GM18861 (cell line): ENCODE results near the gene FAM3A.

Experiments
- ATAC-seq: cut with Tn5 transposase; IDR thresholded peaks from one replicate; pipeline ENCODE4 v1.9.1; 2021; ENCODE audit not compliant: unreplicated experiment

Gene FAM3A

DNA sequence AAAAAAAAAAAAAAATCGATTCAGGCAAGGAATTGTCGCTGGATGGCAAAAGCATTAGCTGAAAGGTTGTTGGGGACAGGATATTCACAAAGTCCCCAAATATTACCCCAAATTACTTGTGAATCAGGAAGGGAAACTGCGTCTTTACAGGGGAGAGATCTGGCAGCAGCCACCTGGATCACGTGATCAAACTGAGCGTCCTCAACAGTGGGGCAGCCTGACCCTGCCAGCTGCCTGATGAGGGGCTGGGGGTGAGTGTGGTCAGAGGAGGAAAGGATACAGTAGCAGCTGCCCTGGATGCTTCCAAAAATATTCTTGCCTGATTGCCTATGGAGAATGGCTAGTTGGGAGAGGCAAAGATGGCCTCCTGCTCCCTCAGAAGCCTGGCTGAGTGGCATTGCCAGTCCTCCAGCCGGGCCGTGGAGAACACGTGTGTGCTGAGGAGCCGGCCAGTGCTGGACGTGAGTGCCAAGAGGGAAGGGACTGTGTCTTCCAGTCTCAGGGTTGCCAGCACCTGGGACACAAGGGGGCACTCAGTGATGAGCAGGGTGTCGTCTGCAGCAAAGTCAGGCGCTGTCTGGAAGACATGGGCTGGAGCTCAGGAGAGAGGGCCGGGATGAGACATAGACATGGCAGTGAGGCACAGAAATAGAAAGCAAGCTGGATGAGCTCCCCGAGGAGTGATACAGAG lies 34.0 kb downstream of the FAM3A start:
- ATAC-seq = no peak

DNA sequence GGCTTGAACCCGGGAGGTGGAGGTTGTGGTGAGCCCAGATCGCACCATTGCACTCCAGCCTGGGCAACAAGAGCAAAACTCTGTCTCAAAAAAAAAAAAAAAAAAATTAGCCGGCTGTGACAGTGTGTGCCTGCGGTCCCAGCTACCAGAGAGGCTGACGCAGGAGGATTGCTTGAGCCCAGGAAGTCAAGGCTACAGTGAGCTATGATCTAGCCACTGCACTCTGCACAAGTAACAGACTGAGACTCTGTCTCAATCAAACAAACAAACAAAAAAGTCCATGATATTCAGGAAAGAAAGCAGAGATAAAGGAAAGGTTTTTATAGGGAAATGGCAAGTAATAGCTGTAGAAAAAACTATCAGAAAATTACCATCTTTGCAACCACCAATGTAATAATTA lies 34.8 kb downstream of the FAM3A start:
- ATAC-seq = no peak

DNA sequence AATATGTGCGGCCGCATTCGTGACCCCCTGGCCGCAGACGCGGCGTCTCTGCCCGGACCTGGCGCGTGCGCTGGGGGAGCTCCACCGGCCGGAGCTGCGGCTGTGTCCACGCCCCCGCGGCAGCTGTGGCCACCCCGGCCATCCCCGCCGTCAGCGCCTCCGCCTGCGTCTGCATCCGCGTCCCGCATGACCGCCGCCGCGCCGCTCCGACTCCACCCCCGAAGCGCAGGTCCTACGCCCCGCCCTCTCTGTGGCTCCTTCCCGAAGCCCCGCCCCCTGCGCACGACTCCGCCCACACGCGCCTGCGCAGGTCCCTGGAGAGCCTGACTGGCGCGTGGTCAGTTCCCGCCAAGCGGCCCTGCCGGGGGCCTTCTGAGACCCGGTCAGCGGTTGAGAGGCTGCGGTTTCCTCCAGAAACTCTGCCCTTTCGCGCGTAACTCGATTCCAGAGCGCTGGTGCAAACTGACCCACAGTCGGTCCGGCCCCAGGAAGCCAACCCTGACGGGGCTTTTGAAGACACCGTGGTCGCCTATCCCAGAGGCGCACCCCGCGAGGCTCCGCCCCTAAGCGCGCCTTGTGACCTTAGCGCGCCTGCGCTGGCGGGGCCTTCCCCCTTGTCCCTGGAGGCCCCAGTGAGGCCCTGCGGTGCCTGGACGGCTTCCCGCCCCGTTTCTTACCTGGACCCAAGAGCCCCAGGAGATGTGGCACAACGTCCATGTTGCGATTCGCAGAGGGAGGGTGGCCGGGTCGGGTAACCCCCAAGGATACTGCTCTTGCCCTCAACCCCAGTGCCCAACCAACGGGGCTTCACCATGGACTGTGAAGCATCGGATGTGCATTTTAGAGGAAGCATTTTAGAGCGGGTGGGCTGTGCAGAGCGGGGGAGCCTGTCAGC lies 37.1 kb downstream of the FAM3A start, which contains the start of gene LAGE3:
TSS of gene LAGE3 (minus strand) at position 554 of the 895 bp plus-strand sequence. CDS start at position 188, 366 bp downstream.
- ATAC-seq = peak; percentile 82

DNA sequence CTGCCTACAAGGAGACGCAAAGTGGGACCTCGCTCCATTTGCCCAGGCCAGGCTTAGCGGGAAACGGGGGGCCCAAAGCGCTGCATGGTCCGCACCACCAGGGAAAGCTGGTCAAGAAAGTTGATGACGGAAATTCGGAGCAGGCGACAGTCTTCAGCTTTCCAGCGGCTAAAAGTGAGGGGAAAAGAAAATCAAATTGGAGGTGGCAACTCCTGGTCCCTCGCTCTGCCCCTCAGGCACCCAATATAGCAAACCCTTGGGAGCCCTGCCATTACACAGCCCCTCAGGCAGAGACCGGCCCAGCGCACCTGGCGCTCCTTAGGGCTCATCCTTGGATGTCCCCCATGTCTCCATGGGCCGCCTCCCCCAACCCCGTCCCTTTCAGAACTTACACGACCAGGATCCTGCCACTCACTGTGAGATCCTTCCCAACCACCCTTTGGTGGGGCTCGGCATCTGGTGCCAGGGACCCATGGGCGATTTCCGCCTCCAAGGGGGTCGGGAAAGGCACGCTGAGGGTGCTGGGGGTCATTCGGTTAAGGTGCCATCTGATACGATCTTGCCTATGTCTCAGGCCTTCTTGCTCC lies 38.0 kb downstream of the FAM3A start:
- ATAC-seq = no peak

DNA sequence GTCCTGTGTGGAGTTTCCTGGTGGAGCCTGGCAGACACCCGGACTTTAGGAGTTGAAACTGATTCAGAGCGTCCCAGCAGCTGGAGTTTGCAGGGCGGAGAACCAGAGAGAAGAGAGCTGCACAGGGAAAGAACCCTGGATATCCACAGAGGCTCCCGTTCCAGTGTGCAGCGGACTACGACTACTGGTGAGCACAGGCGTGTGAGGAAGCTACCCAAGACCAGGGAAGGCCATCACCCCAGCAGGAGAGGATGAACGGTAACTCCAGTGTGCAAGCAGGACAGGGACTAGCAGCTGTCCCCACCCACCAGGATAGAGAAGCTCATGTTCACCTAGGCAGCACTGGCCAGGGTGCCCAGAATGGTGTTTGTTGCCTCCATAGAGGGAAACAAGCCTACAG lies 39.2 kb downstream of the FAM3A start:
- ATAC-seq = no peak

DNA sequence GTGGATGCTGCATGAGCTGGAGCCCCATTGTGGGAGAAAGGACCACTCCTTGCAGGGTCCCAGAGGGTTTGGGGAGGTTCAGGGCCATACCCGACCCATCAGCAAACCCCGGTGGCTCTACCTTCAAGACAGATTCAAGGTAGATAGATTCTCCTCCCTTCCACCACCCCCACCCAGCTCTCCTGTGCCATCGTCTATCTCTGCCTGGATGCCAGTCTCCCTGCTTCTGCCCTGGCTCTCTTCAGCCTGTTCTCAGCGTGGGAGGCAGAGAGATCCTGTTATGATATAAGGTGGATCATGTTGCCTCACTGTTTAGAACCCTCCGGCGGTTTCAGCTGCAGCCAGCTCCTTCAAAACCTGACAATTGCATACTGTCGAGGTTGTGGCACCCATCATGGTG lies 42.3 kb downstream of the FAM3A start:
- no peak for ATAC-seq

DNA sequence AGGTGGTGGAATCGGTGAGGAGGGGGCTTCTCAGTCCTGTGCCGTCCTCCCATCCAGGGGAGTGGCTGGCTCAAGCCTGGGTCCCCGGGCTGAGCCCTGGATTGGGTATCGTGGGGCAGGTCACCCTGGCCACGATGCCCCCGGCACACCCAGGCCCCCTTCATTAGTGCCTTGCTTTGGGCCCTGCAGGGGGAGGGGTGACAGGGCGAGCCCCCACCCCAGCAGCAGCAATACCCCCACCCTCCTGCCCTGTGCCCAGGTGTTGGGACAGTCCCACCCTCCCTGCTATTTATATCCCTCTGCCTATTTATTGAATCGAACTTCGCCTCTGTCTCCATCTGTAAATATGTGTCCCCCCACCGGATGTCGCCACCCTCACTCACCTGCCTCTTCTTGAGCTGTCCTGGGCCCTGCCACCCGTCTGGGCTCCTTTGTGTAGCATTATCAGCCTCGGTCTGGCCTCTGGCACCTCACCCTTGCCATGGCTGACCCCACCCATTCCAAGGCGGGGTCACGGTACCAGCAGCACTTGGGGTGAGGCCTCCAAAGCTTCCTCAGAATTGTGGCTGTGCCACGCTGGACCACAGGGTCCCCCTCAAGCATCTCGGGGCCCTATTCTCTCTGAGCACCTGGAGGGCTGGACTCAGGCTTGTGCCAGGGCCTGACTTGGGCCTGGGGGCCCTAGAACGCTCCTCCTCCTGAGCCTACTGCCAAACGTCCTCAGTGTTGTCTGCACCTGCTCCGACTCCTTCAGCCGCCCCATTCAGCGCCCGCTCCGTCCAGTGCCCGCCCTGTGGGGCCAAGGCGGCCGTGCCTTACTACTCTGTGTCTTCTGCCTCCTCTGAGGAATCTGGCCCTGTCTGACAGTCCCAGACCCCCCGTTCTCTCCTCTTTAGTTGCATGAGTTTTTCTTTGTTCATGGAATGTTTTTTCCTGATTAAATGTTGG lies 43.1 kb downstream of the FAM3A start:
- ATAC-seq = no peak

DNA sequence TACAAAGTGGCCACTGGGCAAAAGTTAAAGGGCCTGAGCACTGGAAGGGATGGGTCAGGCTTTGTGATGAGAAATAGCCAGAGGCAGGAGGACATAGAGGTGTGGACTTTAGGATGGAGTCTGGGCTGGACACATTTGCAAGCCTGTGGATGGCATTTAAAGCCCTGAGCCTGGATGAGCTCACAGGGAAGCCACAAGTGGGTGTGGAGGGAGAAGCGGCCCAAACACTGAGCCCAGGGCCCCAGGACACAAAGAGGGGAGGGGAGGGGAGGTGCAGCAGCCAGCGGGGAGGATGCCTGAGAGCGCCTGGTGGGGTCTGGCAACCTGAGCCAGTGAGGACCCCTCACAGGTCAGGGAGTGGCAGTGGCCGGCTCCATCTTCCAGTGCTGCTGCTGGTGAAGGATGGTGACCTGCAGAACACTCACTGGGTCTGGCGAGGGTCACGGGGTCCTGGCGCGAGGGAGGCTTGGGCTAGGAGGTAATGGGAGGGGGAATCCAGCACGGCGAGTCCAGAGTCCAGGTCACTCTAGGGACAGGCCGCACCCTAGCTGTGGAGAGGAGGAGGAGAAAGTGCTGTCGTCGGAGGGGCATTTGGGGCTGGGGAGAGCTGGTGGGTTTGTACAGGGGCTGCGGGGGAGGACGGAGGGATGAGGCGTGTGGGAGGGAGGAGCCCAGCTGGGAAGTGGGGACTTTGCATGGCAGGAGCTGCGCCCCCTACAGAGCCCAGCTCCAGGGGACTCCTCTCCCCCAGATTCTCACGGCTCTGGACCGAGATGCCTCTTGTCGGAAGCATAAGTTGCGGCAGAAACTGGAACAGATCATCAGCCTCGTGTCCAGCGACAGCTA lies 44.0 kb downstream of the FAM3A start:
- ATAC-seq = no peak

DNA sequence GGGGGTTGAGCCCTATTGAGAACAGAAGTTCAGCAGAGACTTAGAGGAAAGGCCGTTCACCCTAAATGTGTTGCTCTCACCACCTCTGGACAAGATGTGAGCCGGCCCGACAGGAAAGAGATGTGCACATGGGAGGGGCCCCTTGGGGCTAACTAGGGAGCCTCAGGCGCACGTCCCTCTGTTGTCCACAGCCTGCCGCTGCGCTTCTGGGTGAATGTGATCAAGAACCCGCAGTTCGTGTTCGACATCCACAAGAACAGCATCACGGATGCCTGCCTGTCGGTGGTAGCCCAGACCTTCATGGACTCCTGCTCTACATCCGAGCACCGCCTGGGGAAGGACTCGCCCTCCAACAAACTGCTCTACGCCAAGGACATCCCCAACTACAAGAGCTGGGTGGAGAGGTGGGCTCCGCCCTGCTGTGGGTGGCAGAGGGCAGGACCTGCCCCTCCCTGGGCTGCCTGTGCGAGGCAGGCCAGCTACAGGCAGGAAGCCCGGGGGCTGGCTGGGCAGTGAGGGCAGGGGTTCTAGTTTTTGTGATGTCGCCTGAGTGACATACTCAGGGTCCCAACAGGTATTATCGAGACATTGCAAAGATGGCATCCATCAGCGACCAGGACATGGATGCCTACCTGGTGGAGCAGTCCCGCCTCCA lies 45.0 kb downstream of the FAM3A start:
- no peak for ATAC-seq

DNA sequence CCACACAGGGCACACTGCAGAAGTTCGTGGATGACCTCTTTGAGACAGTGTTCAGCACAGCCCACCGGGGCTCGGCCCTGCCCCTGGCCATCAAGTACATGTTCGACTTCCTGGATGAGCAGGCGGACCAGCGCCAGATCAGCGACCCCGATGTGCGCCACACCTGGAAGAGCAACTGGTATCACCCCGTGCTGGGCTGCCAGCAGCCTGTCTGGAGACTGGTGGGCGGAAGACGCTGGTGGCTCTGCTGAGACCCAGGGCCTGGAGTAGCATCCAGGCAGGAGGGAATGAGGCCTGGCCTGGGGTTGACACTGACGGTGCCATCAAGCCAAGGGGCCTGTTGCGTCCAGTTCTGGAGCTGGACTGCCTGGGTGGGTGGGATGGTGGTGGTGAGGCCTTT lies 45.6 kb downstream of the FAM3A start:
- no peak for ATAC-seq

DNA sequence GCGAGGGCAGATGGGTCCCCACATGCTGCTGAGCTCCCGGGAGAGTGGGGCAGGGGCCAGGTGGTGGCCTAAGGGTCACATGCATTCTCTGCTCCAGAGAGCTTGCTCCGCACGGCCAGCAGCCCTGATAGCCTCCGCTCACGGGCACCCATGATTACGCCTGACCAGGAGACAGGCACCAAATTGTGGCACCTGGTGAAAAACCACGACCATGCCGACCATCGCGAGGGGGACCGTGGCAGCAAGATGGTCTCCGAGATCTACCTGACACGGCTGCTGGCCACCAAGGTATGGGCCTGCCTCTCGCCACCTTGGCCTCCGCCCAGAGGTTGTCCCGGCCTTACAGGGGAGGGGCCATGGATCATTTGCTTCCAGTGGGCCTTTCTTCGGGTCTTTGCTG lies 46.2 kb downstream of the FAM3A start:
- no peak for ATAC-seq

DNA sequence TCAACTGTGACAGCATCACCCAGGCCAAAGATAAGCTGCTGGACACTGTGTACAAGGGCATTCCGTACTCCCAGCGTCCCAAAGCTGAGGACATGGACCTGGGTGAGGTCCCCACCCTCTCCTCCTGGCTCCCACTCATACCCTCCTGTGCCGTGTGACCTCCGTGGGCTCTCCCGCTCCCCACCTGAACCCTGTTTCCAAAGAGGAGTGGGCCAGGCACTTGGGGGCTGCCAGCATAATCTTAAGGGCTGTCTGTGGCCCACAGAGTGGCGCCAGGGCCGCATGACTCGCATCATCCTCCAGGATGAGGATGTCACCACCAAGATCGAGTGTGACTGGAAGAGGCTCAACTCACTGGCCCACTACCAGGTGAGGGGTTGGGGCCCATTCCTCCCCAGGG lies 46.9 kb downstream of the FAM3A start:
- no peak for ATAC-seq

DNA sequence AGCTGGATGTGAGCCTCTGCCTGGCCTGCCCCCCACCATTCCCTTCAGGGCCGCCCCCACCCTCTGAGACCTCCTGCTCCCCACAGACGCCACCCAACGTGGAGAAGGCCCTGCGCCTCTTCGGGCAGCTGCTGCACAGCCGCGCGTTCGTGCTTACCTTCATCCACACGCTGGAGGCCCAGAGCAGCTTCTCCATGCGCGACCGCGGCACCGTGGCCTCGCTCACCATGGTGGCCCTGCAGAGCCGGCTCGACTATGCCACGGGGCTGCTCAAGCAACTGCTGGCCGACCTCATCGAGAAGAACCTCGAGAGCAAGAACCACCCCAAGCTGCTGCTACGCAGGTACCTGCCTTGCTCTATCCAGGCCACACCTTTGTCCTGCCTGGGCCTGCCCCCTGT lies 47.8 kb downstream of the FAM3A start:
- no peak for ATAC-seq

DNA sequence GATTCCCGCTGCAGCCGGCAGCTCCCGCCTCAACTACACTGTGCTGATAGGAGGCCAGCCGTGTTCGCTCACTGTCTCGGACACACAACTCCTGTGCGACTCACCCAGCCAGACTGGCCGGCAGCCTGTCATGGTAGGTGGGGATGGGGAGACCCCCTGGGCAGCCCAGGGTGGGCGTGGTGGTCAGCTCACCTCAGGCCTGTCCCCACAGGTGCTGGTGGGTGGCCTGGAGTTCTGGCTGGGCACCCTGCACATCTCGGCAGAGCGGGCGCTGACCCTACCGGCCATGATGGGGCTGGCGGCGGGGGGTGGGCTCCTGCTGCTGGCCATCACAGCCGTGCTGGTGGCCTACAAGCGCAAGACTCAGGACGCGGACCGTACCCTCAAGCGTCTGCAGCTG lies 48.5 kb downstream of the FAM3A start:
- ATAC-seq = no peak

DNA sequence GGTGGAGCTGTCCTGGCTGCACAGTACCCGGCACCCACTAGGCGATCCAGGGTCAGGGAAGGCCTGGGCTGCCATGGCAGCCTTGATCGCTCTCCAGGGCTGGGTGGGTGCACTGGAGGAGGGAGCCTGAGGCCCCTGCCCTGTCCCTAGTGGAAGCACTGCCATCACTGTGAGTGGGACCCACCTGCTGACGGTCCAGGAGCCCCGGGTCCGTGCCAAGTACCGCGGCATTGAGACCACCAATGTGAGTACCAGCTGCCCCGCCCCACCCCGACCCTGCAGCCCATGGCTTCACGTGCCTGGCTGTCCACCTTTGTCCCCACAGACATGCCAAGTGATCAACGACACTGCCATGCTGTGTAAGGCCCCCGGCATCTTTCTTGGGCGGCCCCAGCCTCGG lies 49.1 kb downstream of the FAM3A start:
- ATAC-seq = no peak

DNA sequence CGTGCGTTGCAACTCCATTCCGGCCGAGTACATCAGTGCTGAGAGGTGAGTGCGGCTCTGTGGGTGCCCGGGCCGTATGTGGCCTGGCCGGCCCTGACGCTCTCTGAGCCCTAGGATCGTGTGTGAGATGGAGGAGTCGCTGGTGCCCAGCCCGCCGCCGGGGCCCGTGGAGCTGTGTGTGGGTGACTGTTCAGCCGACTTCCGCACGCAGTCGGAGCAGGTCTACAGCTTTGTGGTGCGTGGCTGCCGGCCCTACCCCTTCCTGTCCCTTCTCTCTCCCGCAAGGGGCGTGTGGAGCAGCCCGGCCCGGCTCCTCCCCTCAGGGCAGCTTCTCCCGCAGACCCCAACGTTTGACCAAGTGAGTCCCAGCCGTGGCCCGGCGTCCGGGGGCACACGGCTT lies 50.0 kb downstream of the FAM3A start:
- ATAC-seq = no peak

DNA sequence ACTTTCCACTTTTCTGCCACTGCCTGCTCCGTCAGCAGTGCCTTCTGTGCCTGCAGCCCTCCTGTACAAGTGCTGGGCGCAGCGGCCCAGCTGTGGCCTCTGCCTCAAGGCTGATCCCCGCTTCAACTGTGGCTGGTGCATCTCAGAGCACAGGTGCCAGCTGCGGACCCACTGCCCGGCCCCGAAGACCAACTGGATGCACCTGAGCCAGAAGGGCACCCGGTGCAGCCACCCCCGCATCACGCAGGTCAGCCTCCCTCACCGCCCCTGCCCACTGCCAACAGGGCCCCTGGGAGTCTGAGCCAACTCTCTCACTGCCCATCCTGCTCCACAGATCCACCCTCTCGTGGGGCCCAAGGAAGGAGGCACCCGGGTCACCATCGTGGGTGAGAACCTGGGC lies 50.4 kb downstream of the FAM3A start:
- no peak for ATAC-seq

DNA sequence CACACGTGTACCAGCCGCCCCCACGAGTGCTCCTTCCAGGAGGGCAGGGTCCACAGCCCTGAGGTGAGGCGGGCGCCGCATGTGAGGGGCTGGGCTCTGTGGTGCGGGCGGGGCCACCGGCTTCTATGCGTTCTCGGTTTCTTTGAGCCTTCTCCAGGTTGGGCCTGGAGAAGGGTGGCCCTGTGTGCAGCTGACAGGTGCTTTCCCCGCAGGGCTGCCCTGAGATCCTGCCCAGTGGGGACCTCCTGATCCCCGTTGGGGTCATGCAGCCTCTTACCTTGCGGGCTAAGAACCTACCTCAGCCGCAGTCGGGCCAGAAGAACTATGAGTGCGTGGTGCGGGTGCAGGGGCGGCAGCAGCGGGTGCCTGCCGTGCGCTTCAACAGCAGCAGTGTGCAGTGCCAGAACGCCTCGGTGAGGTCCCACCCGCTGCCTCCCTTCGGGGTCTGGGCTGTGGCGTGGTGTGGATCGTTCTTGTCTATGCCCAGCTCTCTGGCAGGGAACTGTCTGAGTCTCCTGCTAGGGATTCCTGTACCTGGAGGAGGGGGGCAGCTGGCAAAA lies 51.1 kb downstream of the FAM3A start:
- ATAC-seq = no peak

DNA sequence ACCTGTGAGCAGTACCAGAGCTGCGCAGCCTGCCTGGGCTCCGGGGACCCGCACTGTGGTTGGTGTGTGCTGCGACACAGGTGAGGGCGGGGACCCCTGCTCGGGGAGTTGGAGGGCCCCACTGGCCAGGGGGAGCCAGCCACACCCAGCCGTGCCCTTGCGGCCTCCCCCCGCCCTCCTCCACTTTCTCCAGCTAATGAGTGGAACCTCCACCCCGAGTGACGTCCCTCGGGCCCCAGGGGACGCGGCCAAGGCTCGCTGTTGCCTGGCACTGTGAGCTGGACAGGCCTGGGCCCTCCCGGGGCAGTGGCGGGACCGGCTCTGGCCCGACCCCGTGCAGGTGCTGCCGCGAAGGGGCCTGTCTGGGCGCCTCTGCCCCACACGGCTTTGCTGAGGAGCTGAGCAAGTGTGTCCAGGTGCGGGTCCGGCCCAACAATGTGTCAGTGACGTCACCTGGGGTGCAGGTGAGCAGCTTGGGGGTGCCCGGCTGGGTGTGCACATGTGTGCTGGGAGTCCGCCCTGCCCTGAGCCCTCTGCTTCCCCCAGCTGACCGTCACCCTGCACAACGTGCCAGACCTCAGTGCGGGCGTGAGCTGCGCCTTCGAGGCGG lies 52.3 kb downstream of the FAM3A start:
- no peak for ATAC-seq
